ENCODE data around the gene FLAD1. TPM values are rescaled to one million over a fixed set of nuclear protein-coding genes. Genes with fewer than 3 reads are reported as not detected.

The FLAD1 gene
- total RNA-seq, 1 donor from 2014 or later = 69.0 TPM

DNA sequence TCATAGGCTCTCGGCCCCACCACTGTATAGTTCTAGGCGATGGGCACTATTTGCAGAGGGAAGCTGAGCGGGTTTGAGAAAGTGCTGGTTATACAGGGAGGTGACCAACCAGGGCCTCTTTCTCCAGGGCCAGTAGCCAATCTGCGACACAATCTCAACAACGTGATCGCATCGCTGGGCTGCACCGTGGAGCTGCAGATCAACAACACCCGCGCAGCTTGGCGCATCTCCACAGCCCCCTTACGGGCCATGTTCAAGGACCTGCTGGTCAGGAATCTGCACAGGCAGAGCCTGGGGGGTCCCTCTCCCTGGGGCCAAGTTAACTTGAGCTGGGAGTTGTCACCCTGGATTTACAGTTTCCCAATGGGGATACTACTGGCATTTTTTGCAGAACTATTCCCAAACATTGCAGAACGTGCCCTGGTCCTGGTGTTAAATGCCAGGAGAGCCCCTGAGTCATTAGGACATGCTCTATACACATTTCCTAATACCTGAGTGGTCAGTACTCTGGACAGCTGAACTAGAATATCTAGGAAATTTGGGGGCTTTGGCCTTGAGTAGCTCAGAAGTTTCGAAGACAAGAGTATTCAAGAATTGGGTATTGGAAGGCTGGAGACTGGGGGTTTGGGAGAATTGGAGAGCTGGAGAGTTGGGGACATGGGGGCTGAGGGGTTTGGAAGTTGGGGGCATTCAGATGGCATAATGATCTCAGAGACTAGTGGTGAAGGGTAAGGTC is 57.4 kb downstream of the FLAD1 start:
- peaks cover 8% of the 10 kb centered on the region for H3K27me3 Mint-ChIP-seq
- H3K27ac Mint-ChIP-seq = no peak overlapping the region
- DNase-seq (no peak), ATAC-seq (ENCODE audit: low read depth) (no peak)
- CTCF ChIA-PET = interaction anchor here (9.6 kb wide), 1 partner anchor 20 kb away, joined by 101 read pairs; the partner anchor contains the start of gene EFNA4
- H3K4me1 Mint-ChIP-seq = peaks cover 4% of the 10 kb centered on the region
- H3K9me3 Mint-ChIP-seq = no peaks in the 10 kb centered on the region
- no peak overlapping the region for H3K4me3 Mint-ChIP-seq
- intact Hi-C loops (cut with micrococcal nuclease) = no loop called here
- no peaks in the 10 kb centered on the region for H3K36me3 Mint-ChIP-seq (ENCODE audit: low read depth)
- TF ChIP-seq CTCF (IDR thresholded peaks at IDR 0.05) = no peak
- POLR2A ChIA-PET = interaction anchor here (0.6 kb wide), 1 partner anchor 30 kb away, joined by 3 read pairs; no protein-coding TSS in a partner anchor

Other genes with a start within 250 kb of the FLAD1 start
- gene KCNN3, start 113.1 kb upstream of the FLAD1 start, total RNA-seq = 0.44 and 1.1 TPM in 2 replicates
- gene PMVK, start 46.6 kb upstream of the FLAD1 start, total RNA-seq = 24.6 and 26.3 TPM in 2 replicates
- gene PBXIP1, start 27.2 kb upstream of the FLAD1 start, total RNA-seq = 42.4 and 43.2 TPM in 2 replicates
- 33.1 and 38.1 TPM in 2 replicates for gene PYGO2, start 21.6 kb upstream of the FLAD1 start, total RNA-seq
- 59.3 and 60.9 TPM in 2 replicates for gene SHC1, start 12.6 kb upstream of the FLAD1 start, total RNA-seq
- gene CKS1B, start 8.7 kb upstream of the FLAD1 start, total RNA-seq = 25.3 and 26.6 TPM in 2 replicates
- gene LENEP, start 10.2 kb downstream of the FLAD1 start, total RNA-seq = 1.8 and 2.4 TPM in 2 replicates
- gene ZBTB7B, start 19.5 kb downstream of the FLAD1 start, total RNA-seq = 56.2 and 56.6 TPM in 2 replicates
- gene DCST2, start 50.4 kb downstream of the FLAD1 start, total RNA-seq = 1.0 TPM in 1 of 2 replicates, not detected in the other
- gene DCST1, start 50.5 kb downstream of the FLAD1 start, total RNA-seq = not detected in 2 replicates
- gene ADAM15, start 68.0 kb downstream of the FLAD1 start, total RNA-seq = 11.3 and 13.7 TPM in 2 replicates
- 7.8 and 9.5 TPM in 2 replicates for gene EFNA4, start 80.4 kb downstream of the FLAD1 start, total RNA-seq
- 1.2 and 1.7 TPM in 2 replicates for gene EFNA3, start 95.5 kb downstream of the FLAD1 start, total RNA-seq
- gene EFNA1, start 144.5 kb downstream of the FLAD1 start, total RNA-seq = 0.29 TPM in 1 of 2 replicates, not detected in the other
- 77.3 and 85.2 TPM in 2 replicates for gene SLC50A1, start 152.5 kb downstream of the FLAD1 start, total RNA-seq
- 33.2 and 36.8 TPM in 2 replicates for gene DPM3, start 157.2 kb downstream of the FLAD1 start, total RNA-seq
- 128 and 132 TPM in 2 replicates for gene KRTCAP2, start 190.0 kb downstream of the FLAD1 start, total RNA-seq
- gene TRIM46, start 190.5 kb downstream of the FLAD1 start, total RNA-seq = 1.2 and 1.9 TPM in 2 replicates
- 9.7 and 15.3 TPM in 2 replicates for gene THBS3, start 224.6 kb downstream of the FLAD1 start, total RNA-seq
- 36.7 and 38.2 TPM in 2 replicates for gene MTX1, start 225.4 kb downstream of the FLAD1 start, total RNA-seq

Data from activated B cell treated with CpG ODN at 0.5 μM for 24 hours (primary cell).